WI38 (cell line): ENCODE measurements around the gene MRPS26.

Experiments
- H3K4me3 ChIP-seq: 2 replicates; pipeline ENCODE4 v1.5.1; 2011; ENCODE audit warnings: low read depth, mild to moderate bottlenecking, control low read depth, low read length
- CTCF ChIP-seq: IDR thresholded peaks from 2 replicates; pipeline ENCODE4 v1.5.1; 2012; ENCODE audit warnings: low read depth, mild to moderate bottlenecking, control low read depth, low read length

The MRPS26 gene

GRCh38 chr20:3045816-3046676, at the start of gene MRPS26:
Gene MRPS26 (plus strand): TSS chr20:3046052. CDS start chr20:3046069, 17 bp downstream.
- no peak for TF ChIP-seq CTCF
- peak within 1 kb of the TSS; percentile 79 for H3K4me3 ChIP-seq

GRCh38 chr20:2998728-2999127, 47.1 kb upstream of the MRPS26 start:
- no peak for TF ChIP-seq CTCF
- no peak overlapping the region for H3K4me3 ChIP-seq

- TF ChIP-seq CTCF = peak; percentile 15; the same call in 1 of the 2 replicates
- H3K4me3 ChIP-seq = no peak overlapping the region
These were observed 44.9 kb upstream of the MRPS26 start for GRCh38 chr20:3000852-3001523.

- TF ChIP-seq CTCF = no peak
These were observed 42.4 kb upstream of the MRPS26 start for GRCh38 chr20:3003416-3003815.

GRCh38 chr20:3010985-3011723, 34.7 kb upstream of the MRPS26 start:
- H3K4me3 ChIP-seq = no peak overlapping the region
- no peak for TF ChIP-seq CTCF

More at GRCh38 chr20:3003416-3003815, 42.4 kb upstream of the MRPS26 start:
- H3K4me3 ChIP-seq = no peak overlapping the region

GRCh38 chr20:3011752-3012151, 34.1 kb upstream of the MRPS26 start:
- H3K4me3 ChIP-seq = no peak overlapping the region
- no peak for TF ChIP-seq CTCF
